ENCODE results near the gene PPP2R2C.

- TF ChIP-seq, protein P1, sequence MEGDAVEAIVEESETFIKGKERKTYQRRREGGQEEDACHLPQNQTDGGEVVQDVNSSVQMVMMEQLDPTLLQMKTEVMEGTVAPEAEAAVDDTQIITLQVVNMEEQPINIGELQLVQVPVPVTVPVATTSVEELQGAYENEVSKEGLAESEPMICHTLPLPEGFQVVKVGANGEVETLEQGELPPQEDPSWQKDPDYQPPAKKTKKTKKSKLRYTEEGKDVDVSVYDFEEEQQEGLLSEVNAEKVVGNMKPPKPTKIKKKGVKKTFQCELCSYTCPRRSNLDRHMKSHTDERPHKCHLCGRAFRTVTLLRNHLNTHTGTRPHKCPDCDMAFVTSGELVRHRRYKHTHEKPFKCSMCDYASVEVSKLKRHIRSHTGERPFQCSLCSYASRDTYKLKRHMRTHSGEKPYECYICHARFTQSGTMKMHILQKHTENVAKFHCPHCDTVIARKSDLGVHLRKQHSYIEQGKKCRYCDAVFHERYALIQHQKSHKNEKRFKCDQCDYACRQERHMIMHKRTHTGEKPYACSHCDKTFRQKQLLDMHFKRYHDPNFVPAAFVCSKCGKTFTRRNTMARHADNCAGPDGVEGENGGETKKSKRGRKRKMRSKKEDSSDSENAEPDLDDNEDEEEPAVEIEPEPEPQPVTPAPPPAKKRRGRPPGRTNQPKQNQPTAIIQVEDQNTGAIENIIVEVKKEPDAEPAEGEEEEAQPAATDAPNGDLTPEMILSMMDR (conservative IDR thresholded peaks at IDR 0.05; ENCODE audit: low read depth, low read length), result no peak
- TF ChIP-seq CHD1 (IDR thresholded peaks at IDR 0.05; ENCODE audit: low read depth, low read length) (no peak), POLR2A (IDR thresholded peaks at IDR 0.05; ENCODE audit: low read depth, low read length) (no peak), RAD21 (IDR thresholded peaks at IDR 0.05; ENCODE audit: low read length) (no peak), MAFK (IDR thresholded peaks at IDR 0.05; ENCODE audit: low read depth, low read length) (no peak), RCOR1 (IDR thresholded peaks at IDR 0.05; ENCODE audit: insufficient replicate concordance, low read length) (no peak)
These were observed at the start of gene PPP2R2C for GRCh38 chr4:6472387-6473263.

Measured in IMR-90 (cell line).